GM21526 (cell line): ENCODE results near the gene TRAPPC2.
A peak's percentile ranks its signal among the peaks of the same experiment; 100 is the strongest.
"Not testable (repeated sequence)": the region's sequence is repeated elsewhere in the genome, so short reads cannot be mapped to it uniquely, and the experiment has no call there.

Experiments
- ATAC-seq: cut with Tn5 transposase; IDR thresholded peaks from one replicate; pipeline ENCODE4 v1.9.1; 2021; ENCODE audit warnings: moderate library complexity; ENCODE audit not compliant: unreplicated experiment, low FRiP score

The TRAPPC2 gene

DNA sequence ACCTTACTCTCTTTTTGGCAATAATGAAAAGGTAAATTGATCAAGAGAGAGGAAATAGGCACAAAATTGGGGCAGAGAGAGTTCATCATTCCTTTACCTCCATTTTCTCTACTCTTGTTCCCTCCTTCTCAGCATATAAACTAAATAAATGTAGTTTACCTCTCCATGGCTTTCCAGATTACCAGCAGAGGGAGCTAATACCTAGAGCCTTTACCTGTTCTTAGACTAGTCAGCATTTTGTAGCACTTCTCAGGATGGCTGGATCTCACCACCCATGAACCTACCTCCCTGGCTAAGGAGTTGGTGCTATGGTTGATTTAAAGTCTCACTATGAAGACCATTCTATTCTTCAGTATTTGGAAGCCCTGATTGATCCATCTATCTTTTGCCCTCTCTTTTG, 15.8 kb upstream of the TRAPPC2 start:
- ATAC-seq, result peak; percentile 43

DNA sequence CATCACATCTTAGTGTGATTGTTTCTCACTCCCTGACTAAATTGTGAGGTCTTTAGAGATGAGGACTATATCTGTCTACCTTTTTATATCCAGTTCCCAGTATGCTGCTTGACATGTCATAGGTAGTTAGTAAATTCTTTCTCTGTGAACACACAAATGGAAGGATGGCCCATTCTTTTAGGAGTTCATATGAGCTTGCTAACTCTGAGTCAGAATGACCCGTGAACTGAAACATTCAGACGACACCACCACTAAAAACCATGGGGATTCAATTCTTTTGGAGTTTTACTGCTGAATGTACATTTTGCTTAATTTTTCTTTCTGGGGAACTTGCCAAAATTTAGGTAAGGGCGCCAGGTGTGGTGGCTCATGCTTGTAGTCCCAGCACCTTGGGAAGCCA, 14.1 kb upstream of the TRAPPC2 start:
- no peak for ATAC-seq

DNA sequence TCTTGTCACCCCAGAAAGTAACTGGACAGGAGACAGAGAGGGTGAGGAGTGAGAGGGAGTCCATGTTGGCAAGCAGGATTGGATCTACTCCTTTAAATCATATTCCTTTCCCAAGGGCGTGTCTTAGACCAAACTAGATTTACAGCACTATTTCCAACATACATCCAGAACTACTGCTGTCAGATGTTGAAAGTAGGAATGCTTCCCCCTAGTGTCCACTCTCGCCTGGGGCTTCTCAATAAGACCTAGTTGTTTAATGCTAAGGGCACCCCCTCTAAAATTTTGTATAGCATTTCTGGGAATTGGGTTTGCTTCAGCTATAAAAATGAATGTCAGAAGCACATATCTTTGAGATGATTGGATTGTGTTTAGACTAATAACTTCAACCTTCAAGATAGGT, 13.4 kb upstream of the TRAPPC2 start:
- no peak for ATAC-seq

DNA sequence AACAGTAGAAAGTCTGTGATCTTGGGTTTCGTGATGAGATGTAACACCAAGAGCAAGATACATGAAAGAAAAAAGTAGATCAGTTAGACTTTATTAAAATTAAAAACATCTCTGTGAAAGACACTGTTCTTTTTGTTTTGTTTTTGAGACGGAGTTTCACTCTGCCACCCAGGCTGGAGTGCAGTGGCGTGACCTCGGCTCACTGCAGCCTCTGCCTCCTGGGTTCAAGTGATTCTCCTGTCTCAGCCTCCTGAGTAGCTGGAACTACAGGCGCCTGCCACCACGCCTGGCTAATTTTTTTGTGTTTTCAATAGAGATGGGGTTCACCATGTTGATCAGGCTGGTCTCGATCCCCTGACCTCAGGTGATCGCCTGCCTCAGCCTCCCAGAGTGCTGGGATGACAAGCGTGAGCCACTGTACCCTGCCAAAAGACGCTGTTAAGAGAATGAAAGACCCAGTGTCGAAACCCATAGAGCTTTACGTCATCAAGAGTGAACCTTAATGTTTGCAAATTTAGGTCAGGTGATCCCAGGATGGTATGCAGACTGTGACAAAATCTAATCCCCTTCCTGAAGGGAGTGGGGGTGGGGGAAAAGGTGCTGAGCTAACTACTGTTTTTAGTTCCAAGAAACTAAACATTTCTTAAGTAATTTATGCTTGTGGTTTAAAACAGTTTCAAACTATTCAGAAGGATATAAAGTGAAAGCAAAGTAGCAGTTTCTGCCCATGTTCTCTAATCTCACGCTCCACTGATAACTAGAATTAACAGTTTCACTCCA, 8.2 kb upstream of the TRAPPC2 start:
- peak; percentile 87 for ATAC-seq

DNA sequence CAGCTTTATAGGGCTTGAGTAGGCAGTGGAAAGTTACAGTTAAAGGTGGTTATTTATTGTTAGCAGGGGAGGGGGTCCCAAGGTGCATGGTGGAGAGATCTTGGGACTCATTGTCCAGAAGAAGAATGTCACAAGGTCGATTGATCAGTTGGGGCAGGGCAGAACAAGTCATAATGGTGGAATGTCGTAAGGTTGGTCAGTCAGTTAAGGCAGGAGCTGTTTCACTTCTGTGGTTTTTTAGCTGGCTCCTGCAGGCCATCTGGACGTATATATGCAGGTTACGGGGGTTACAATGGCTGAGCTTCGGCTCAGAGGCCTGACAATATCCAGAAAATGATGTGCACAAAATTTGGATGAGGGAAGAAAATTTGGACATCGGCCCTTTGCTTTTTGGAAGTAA, 7.3 kb upstream of the TRAPPC2 start:
- no peak for ATAC-seq

DNA sequence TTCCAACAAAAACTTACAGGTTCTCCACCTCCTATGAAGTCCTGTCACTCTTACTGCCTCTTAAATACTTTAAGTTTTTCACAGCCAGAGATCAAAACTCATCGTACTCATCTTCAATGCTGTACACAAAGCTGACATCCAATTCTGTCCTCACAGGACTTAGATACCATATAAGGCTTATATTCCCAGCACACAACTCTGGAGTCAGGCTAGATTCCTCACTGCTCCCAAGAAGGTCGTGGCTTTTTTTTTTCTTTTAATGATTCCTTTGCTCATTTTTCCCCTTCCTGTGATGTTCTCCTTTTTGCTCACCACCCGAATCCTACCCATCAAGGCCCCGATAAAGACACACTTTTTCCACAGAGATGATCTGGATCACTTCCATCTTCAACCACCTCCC, 914 bp downstream of the TRAPPC2 start:
- ATAC-seq, result no peak

DNA sequence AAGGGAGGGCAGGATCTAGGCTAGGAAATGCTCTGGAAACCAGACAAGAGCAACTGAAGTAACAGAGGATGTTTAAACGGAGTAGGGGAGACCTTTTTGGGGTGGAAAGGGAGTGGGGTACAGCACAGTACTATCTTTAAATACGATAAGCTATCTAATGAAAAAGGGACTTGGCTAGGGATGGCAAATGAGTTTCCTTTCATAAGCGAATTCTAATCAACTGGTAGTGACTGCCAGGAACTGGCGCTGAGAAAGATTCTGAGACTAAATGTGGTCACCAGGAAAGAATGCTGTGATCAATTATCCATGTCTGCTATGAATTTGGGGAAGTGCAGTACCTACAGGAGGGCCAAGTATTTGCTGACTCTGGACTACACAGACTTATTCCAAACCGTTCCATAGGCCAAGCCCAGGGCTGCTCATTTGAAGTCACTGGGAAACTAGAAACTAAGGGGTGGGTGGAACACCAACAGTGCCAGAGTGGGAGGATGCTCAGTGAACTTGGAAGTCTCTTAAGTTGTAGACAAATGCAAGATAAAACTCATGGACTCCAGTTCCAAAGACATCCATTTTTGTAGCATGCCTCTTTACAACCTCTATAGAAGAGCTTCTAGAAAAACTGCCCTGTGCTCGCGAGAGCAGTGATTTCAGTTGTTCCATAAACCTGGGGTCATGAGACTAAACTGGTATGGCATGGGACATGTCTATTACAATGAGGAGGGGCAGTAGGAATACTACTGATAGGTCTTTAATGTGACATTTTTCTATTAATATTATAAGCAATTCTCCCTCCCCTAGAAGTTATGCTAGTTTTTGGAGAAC, 2.0 kb downstream of the TRAPPC2 start:
- ATAC-seq, result no peak

DNA sequence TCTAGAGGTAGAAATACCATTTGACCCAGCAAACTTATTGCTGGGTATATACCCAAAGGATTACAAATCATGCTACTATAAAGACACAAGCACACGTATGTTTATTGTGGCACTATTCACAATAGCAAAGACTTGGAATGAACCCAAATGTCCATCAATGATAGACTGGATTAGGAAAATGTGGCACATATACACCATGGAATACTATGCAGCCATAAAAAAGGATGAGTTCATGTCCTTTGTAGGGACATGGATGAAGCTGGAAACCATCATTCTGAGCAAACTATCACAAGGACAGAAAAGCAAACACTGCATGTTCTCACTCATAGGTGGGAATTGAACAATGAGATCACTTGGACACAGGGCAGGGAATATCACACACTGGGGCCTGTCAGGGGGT, 3.9 kb downstream of the TRAPPC2 start:
- not testable (repeated sequence) for ATAC-seq

DNA sequence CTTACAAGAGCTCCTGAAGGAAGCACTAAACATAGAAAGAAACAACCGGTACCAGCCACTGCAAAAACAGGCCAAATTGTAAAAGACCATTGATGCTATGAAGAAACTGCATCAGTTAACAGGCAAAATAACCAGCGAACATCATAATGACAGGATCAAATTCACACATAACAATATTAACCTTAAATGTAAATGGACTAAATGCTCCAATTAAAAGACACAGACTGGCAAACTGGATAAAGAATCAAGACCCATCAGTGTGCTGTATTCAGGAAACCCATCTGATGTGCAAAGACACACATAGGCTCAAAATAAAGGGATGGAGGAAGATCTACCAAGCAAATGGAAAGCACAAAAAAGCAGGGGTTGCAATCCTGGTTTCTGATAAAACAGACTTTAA, 7.8 kb downstream of the TRAPPC2 start:
- ATAC-seq, result not testable (repeated sequence)

DNA sequence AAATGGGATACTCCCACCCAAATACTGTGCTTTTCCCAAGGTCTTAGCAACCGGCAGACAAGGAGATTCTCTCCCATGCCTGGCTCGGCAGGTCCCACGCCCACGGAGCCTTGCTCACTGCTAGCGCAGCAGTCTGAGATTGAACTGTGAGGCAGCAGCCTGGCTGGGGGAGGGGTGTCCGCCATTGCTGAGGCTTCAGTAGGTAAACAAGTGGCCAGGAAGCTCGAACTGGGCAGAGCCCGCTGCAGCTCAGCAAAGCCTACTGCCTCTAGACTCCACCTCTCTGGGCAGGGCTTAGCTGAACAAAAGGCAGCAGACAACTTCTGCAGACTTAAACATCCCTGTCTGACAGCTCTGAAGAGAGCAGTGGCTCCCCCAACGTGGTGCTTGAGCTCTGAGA, 9.5 kb downstream of the TRAPPC2 start:
- not testable (repeated sequence) for ATAC-seq

DNA sequence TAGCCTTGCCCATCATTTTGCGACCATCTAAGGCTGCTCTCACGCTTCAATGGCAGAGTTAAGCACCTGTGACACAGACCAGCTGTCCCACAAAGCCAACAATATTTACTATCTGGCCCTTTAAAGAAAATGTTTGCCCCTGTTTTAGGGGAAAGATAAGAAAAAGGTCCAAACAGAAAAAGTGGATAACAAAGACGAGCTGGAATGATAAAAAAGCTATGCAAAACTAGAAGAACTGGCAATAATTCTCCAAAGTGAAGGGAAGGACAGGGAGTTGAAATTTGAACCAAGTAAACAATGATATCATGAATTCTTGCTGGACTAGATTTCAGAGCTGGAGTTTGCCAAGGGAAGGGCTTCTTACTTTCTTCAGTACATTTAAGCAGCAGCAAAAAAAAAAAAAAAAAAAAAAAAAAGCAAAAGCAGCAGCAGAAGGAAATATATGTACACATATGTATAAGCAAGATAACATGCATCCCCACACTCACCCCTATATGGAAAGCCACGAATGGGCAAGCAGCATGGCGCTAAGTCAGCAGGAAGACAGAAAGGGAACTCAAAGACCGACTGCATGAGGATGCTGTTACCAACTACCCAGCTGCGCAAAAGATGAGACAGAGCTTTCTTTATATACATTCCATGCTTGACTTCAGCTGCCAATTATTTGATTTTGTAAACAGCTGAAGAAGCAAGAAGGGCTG, 12.5 kb downstream of the TRAPPC2 start:
- no peak for ATAC-seq

DNA sequence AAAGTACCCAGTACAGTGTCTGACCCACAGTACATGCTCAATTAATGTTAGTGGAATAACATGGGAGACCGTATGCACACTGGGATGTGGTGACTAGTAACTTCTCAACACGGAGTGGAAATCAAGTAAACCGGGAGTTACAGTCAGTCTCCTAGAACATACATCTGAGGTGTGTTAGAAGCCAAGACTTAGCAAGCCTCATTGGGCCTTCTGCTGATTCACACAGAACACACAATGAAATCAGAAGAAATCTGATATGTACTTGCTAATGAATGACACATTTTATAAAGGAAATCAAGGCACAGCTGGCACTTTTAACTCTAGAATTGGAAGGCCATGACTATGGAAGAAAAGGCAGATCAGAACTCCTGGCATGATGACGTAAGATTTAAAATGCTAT, 13.0 kb downstream of the TRAPPC2 start:
- no peak for ATAC-seq

DNA sequence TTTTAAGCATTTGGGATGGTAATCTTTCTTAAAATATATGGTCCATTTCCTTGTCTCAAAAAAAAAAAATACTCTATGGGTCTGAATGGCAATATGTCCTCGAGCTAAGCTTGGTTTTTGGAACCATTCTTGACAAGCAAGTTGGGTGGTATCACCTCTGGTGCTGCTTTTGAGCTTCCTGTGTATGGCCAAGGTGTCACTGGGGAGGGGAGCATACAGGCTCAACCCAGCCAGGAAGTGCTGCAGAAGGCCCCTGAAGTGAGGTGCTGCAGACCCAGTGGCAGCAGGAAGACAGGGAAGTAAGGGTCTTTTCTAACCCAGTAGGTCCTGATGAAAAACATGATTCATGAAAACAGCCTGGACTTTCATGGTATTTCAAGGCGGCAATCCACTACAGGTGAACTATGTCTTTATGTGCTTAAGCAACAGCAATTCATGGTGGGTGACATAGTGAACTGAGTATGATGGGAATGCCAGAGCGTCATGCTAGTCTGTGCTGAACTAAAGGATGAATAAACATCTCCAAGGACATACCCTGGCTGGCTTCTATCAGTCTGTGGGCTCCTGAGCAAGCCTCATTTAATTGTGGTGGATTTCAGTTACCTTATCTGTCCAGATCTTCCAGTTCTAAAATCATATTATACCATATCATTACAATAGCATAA, 15.1 kb downstream of the TRAPPC2 start:
- ATAC-seq, result no peak

DNA sequence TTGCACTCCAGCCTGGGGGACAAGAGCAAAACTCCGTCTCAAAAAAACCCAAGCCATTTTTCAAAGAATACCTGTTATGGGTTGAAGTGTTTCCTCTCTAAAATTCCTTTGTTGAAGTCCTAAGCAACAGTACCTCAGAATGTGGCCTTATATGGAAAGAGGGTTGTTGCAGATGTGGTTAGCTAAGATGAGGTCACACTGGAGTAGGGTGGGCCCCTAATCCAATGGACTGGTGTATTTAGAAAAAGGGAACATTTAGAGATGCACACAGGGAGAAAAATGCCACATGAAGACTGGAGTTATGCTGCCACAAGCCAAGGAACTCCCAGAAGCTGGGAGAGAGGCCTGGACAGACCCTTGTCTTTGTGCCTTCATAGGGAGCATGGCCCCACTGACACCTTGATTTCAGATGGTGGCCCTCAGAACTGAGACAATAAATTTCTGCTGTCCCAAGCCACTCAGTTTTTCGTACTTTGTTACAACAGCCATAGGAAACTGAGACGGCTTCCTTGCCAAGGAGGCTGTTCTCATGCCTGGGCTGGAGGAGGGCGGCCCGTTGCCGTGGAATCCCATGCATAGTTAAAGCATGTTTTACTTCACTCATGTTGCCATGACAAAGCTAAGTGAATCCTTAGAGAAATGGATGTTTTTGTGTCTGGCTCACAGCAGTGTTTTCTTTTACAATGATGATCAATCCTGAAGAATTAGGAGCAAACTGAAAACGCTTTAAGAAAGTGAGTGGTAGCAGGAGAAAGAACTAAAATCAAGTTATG, 16.5 kb downstream of the TRAPPC2 start:
- no peak for ATAC-seq

DNA sequence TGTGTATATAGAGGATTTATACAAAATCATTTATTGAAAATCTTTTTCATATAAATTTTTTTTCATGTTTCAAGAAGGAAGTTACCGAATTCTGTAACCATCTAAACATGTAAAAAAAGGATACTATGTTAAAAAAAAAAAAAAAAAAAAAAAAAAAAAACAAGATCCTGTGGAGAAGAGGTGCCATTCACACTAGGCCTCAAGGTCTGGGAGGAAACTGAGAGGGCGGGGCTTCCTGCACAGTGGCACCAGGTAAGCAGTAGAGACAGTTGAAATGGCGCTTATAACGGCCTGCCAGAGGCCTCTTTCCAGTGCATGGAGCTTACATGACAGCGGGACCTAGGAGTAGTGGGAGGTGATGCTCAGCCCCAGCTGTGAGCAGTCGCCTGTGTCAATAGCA, 17.5 kb downstream of the TRAPPC2 start:
- ATAC-seq, result no peak

DNA sequence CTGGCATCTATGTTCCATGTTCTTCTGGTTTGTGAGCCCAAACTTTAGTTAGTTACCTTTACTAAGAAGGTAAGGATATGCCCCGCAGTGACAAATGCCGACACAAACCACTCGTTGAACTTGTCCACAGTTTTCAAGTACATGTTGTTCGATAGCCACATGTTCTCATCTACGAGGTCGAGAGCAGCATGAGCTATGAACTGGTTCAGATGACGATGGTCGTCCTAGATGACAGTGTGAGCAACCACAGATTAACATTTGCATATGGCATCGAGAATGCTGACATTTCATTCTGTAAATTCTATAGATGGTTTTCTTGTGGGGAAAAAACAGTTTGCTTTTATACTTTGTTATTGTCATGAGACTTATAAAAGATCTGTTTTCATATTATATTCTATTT, 18.0 kb downstream of the TRAPPC2 start:
- ATAC-seq, result no peak

DNA sequence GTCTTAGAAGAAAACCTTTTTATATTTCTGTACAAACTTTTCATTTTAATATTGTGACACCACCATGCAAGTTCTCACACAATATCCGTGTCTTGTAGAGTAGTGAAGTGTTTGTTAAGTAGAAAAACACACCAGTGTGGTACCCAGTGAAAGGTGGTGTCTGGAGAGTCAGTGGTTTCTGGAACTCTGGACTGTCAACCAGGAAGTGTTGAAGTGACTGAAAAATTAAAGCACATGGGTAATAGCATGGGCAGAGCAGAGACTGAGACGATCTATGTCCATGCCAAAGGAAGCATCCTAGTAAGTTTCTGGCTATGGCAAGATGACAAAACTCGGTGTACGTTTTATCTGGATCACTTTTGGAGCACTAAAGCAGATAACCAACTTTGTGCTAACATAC, 23.3 kb downstream of the TRAPPC2 start:
- no peak for ATAC-seq

DNA sequence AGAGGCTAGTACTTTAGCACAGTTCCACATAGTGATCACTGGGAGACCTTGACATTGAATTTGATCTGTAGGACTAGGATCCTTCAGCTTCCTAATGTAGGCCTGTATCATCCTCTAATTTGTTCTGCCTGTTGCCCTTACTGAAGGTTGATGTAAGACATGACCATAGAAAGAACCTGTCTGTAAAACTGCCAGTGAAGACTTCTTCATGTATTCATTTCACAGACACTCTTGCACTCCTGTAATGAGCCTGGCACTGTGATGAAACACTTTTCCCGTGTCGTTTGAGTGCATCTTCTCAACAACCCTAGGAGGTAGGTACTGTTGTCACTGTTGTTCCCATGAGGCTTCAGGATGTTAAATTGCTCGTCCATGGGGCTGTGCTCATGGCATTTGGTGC, 30.8 kb downstream of the TRAPPC2 start:
- no peak for ATAC-seq

DNA sequence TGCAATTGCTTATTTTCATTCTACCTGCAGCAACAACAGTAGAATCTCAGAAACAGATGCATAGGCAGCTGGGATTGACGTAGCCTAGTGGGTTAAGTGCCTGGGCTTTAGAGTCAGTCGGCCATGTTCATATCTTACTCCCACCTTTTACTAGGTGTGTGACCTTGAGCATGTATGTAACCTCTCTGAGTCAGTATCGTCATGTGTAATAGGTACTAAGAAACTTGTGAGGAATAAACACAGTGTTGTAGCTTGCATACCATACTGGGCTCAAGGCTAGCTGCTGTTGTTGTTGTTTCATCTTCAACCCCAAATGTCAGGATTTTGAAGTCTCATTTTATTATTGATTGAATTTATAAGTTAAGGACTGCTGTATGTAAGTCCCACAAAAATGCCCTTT, 31.3 kb downstream of the TRAPPC2 start:
- ATAC-seq, result no peak

DNA sequence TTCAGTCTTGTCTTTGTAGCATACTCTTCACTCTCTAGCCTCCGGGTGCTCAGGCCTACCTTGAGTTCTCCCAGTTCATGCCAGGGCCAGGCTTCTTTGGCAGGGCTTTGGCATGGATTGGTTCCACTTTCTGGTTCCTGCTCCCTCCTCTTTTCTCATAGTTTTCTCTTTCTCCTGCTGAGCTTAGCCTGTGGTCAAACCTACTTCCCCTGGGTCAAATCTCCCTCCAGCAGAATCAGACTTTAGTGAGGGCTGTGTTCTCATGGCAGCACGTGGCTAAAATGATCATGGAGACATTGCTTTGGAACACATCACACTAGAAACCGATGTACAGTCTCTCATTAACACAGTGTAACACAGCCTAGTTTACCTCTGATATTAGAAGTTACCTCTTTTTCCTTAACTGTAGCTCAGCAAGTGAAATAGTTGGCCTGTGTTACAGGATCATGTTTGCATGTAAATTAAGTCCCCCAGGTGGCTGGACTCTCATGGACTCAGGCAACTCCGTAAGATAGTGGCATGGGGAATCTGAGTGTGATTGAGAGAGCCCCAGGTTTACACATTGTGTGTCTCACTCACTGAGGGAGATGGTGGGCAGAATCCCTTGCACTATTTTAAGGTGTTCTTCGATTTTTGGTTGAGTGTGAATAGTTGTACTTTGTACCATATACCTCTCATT, 32.2 kb downstream of the TRAPPC2 start:
- no peak for ATAC-seq
